Stomach (tissue), 9 donors: ENCODE data around the gene XIST. TPM values are rescaled to one million over a fixed set of nuclear protein-coding genes. Genes with fewer than 3 reads are reported as not detected.

Experiments used
- DNase-seq, 2 donors: peaks; one replicate each; pipeline versions ENCODE4 v3.0.0 to v3.0.0-alpha.2; 2013 to 2019
- H3K27ac ChIP-seq, 5 donors: fragments of 200-600 bp in 4 of 5; sonication (generic) in 4 of 5; one replicate each; pipeline ENCODE4 v1.5.1; 2013 to 2019; ENCODE audit warnings: mild to moderate bottlenecking in 1 of 5, moderate library complexity in 1 of 5
- H3K27me3 ChIP-seq, 3 donors: fragments of 200-600 bp; sonication (generic); one replicate each; pipeline ENCODE4 v1.5.1; 2017 to 2019; ENCODE audit warnings: mixed run types in 1 of 3
- H3K36me3 ChIP-seq, 4 donors: fragments of 200-600 bp; sonication (generic); 1 replicate in 3 of 4; 2 replicates in 1 of 4; pipeline ENCODE4 v1.5.1; 2016 to 2019
- H3K4me1 ChIP-seq, 4 donors: fragments of 200-600 bp; sonication (generic); one replicate each; pipeline ENCODE4 v1.5.1; 2016 to 2019
- H3K4me3 ChIP-seq, 4 donors: fragments of 200-600 bp; sonication (generic) in 3 of 4; one replicate each; pipeline ENCODE4 v1.5.1; 2016 to 2019; ENCODE audit warnings: mild to moderate bottlenecking in 1 of 4
- H3K9me3 ChIP-seq, 4 donors: fragments of 200-600 bp; sonication (generic); one replicate each; pipeline ENCODE4 v1.5.1; 2016 to 2019
- EP300 ChIP-seq: sonication (generic); formaldehyde crosslinking; IDR thresholded peaks from one replicate; pipeline ENCODE4 v1.6.1; 2017; ENCODE audit warnings: antibody characterized with exemption
- POLR2A ChIP-seq, 4 donors: fragments of 450-650 bp; IDR thresholded peaks; one replicate each; pipeline ENCODE4 v1.6.1; 2016; ENCODE audit warnings: antibody characterized with exemption in 4 of 4, control low read depth in 2 of 4, mild to moderate bottlenecking in 1 of 4, moderate library complexity in 1 of 4
- POLR2AphosphoS5 ChIP-seq, 3 donors: sonication (generic); formaldehyde crosslinking; IDR thresholded peaks; one replicate each; pipeline ENCODE4 v1.6.1; 2016; ENCODE audit warnings: antibody characterized with exemption in 3 of 3
- WGBS, 5 donors: extraction: QIAGEN DNeasy Blood & Tissue Kit in 3 of 5; methylation state at CpG; one replicate each; pipeline versions ENCODE4 v1.1.5 to v1.1.7; 2013 to 2018; 5-methylcytosine and 5-hydroxymethylcytosine counted together
- intact Hi-C: fragments of 100-400 bp; cut with DNase I; formaldehyde crosslinking; loops from one replicate; pipeline ENCODE4 v1.15.1; 2023; ENCODE audit warnings: low total_unique reads
- polyA plus RNA-seq, 3 donors: library from polyadenylated mRNA; stranded (reverse); fragments of 200-250 nt; gene quantifications; one replicate each; pipeline ENCODE4 v1.2.3, GENCODE V29; 2013
- total RNA-seq, 5 donors: library from RNA; depleted of rRNA; stranded (reverse); fragments of >200 nt; gene quantifications; one replicate each; pipeline versions ENCODE4 v1.1.0 to v1.2.3, GENCODE V29; 2014 to 2016
- TF ChIP-seq, protein P1 (sequence below), 7 experiments: fragments of 450-650 bp in 4 of 7; fragments of 200-600 bp in 3 of 7; sonication (generic) in 3 of 7; IDR thresholded peaks; one replicate each; pipeline ENCODE4 v1.5.1; 2016 to 2019; ENCODE audit warnings: antibody characterized with exemption in 7 of 7, control low read depth in 2 of 7, mild to moderate bottlenecking in 1 of 7
- donor health status: healthy with polysubstance abuse.
- donor health status: Bipolar disorder and iron deficiency.
- donor health status: healthy.

The XIST gene
- total and polyA plus RNA-seq, 8 donors: 0.19 to 614 (median 22.7) TPM

DNA sequence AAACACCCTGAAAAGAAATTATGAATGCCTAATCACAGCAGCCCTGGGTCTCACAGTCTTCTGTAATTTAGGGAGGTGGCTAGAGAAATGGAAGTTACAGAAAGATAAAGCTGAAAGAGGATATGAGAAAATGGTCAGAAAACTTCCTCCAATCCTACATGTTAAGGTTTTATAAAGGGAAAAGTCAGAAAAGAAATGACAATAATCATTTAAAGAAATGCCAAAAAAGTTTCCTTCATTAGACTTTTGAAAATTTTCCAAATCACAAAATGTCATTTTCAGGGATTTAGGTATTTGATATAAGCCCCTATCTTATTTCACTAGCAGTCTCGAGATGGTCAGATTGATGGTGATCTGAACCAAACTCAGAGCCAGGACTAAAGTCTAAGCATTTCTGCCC is 13.4 kb downstream of the XIST start:
- DNase-seq: no peak
- 47 to 93% (median 58%) methylated on average over 1 of the region's 1 CpG for WGBS, 5 donors

DNA sequence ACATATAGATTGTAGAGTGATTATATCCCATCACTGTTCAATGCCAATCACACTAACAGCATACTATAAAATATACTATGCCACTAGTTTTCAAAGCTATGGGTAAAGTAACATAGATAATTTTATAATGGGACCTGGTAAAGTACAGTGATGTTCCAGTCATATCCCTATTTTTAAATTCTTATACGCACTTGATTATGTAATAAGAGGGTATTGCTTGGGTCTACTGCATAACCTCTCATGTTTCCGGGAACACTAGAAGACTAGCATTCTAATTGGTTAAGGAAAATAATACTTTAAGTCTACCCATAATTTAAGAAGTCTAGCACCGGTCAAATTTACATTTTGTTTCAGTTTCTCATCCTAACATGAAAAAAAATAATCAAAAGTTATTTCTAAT is 14.4 kb downstream of the XIST start:
- 84 to 92% (median 87%) methylated on average over 3 of the region's 3 CpGs for WGBS, 5 donors
- H3K27me3 ChIP-seq: no peaks in the 10 kb centered on the region
- DNase-seq: no peak
- no peak overlapping the region for H3K27ac ChIP-seq
- H3K4me1 ChIP-seq: peaks cover 0 to 64% (median 4%) of the 10 kb centered on the region in 4 donors
- peaks cover 0 to 4% (median 0%) of the 10 kb centered on the region in 4 donors for H3K36me3 ChIP-seq
- TF ChIP-seq, protein P1, sequence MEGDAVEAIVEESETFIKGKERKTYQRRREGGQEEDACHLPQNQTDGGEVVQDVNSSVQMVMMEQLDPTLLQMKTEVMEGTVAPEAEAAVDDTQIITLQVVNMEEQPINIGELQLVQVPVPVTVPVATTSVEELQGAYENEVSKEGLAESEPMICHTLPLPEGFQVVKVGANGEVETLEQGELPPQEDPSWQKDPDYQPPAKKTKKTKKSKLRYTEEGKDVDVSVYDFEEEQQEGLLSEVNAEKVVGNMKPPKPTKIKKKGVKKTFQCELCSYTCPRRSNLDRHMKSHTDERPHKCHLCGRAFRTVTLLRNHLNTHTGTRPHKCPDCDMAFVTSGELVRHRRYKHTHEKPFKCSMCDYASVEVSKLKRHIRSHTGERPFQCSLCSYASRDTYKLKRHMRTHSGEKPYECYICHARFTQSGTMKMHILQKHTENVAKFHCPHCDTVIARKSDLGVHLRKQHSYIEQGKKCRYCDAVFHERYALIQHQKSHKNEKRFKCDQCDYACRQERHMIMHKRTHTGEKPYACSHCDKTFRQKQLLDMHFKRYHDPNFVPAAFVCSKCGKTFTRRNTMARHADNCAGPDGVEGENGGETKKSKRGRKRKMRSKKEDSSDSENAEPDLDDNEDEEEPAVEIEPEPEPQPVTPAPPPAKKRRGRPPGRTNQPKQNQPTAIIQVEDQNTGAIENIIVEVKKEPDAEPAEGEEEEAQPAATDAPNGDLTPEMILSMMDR (IDR thresholded peaks at IDR 0.05): no peak
- no peak for TF ChIP-seq EP300
- no peak for TF ChIP-seq POLR2AphosphoS5 (IDR thresholded peaks at IDR 0.05)
- TF ChIP-seq POLR2A (IDR thresholded peaks at IDR 0.05): no peak
- H3K4me3 ChIP-seq: no peak overlapping the region
- intact Hi-C loops: no loop called here
- no peaks in the 10 kb centered on the region for H3K9me3 ChIP-seq

More for the DNA sequence above, 13.4 kb downstream of the XIST start:
- no peak overlapping the region for H3K27ac ChIP-seq
- intact Hi-C loops: no loop called here
- H3K9me3 ChIP-seq: no peaks in the 10 kb centered on the region
- H3K27me3 ChIP-seq: no peaks in the 10 kb centered on the region
- H3K4me3 ChIP-seq: no peak overlapping the region
- peaks cover 0 to 3% (median 0%) of the 10 kb centered on the region in 4 donors for H3K36me3 ChIP-seq
- peaks cover 0 to 74% (median 8%) of the 10 kb centered on the region in 4 donors for H3K4me1 ChIP-seq
- TF ChIP-seq POLR2AphosphoS5 (IDR thresholded peaks at IDR 0.05) (no peak), POLR2A (IDR thresholded peaks at IDR 0.05) (no peak), EP300 (no peak)
- TF ChIP-seq, protein P1 (IDR thresholded peaks at IDR 0.05): no peak

GRCh38 chrX:73836956-73837477 is 15.5 kb downstream of the XIST start:
- TF ChIP-seq EP300: no peak
- TF ChIP-seq POLR2A (IDR thresholded peaks at IDR 0.05): no peak
- TF ChIP-seq POLR2AphosphoS5 (IDR thresholded peaks at IDR 0.05): no peak
- TF ChIP-seq, protein P1 (IDR thresholded peaks at IDR 0.05): no peak
- intact Hi-C loops: no loop called here
- Histone ChIP-seq H3K27ac (no peak overlapping the region), H3K27me3 (no peaks in the 10 kb centered on the region), H3K9me3 (no peaks in the 10 kb centered on the region), H3K36me3 (peaks cover 0 to 8% (median 4%) of the 10 kb centered on the region in 4 donors), H3K4me3 (no peak overlapping the region), H3K4me1 (peaks cover 0 to 53% (median 0%) of the 10 kb centered on the region in 4 donors)
- WGBS, 5 donors: 9 to 33% (median 26%) methylated on average over 1 of the region's 1 CpG
- no peak for DNase-seq

- WGBS, 5 donors: 74 to 87% (median 85%) methylated on average over 3 of the region's 3 CpGs
- H3K4me1 ChIP-seq: peaks cover 0 to 27% (median 0%) of the 10 kb centered on the region in 4 donors
- H3K27ac ChIP-seq: no peak overlapping the region
- intact Hi-C loops: no loop called here
- DNase-seq: no peak
- H3K36me3 ChIP-seq: peaks cover 0 to 26% (median 8%) of the 10 kb centered on the region in 4 donors
- H3K9me3 ChIP-seq: no peaks in the 10 kb centered on the region
- TF ChIP-seq POLR2AphosphoS5 (IDR thresholded peaks at IDR 0.05): no peak
- no peak for TF ChIP-seq EP300
- TF ChIP-seq POLR2A (IDR thresholded peaks at IDR 0.05): no peak
- TF ChIP-seq, protein P1 (IDR thresholded peaks at IDR 0.05): no peak
- H3K27me3 ChIP-seq: no peaks in the 10 kb centered on the region
- no peak overlapping the region for H3K4me3 ChIP-seq
Observed at GRCh38 chrX:73834219-73834618, 18.3 kb downstream of the XIST start.
